Spleen (tissue), 13 donors: ENCODE data around the gene RBM14. TPM values are rescaled to one million over a fixed set of nuclear protein-coding genes. Genes with fewer than 3 reads are reported as not detected.
A peak's percentile ranks its signal among the peaks of the same experiment; 100 is the strongest.

Experiments used
- DNase-seq: peaks from one replicate; pipeline ENCODE4 v3.0.0-alpha.2; 2020
- H3K27ac ChIP-seq, 8 donors: fragments of 200-600 bp; sonication (generic) in 7 of 8; 1 replicate in 4 of 8; 2 replicates in 4 of 8; pipeline versions ENCODE4 v1.5.0 to v1.8.0; 2016 to 2021; ENCODE audit warnings: inconsistent platforms in 4 of 8, mild to moderate bottlenecking in 4 of 8, moderate library complexity in 1 of 8
- H3K27me3 ChIP-seq, 7 donors: fragments of 200-600 bp; sonication (generic) in 6 of 7; replicated peaks in 1 of 7; 1 replicate in 4 of 7; 2 replicates in 3 of 7; pipeline versions ENCODE4 v1.5.0 to v1.8.0; 2016 to 2021; ENCODE audit warnings: inconsistent platforms in 3 of 7, mild to moderate bottlenecking in 1 of 7
- H3K36me3 ChIP-seq, 6 donors: fragments of 200-600 bp; sonication (generic) in 5 of 6; 1 replicate in 4 of 6; 2 replicates in 2 of 6; pipeline versions ENCODE4 v1.5.0 to v1.8.0; 2016 to 2021; ENCODE audit warnings: inconsistent platforms in 2 of 6
- H3K4me1 ChIP-seq, 6 donors: fragments of 200-600 bp; sonication (generic) in 5 of 6; 1 replicate in 3 of 6; 2 replicates in 3 of 6; pipeline versions ENCODE4 v1.5.0 to v1.8.0; 2016 to 2021; ENCODE audit warnings: inconsistent platforms in 3 of 6
- H3K4me3 ChIP-seq, 8 donors: fragments of 200-600 bp; sonication (generic) in 7 of 8; 1 replicate in 4 of 8; 2 replicates in 4 of 8; pipeline versions ENCODE4 v1.5.0 to v1.8.0; 2016 to 2021; ENCODE audit warnings: inconsistent platforms in 4 of 8, mild to moderate bottlenecking in 4 of 8, moderate library complexity in 2 of 8
- H3K9me3 ChIP-seq, 8 donors: fragments of 200-600 bp; sonication (generic) in 7 of 8; 1 replicate in 4 of 8; 2 replicates in 4 of 8; pipeline versions ENCODE4 v1.5.0 to v1.8.0; 2016 to 2021; ENCODE audit warnings: inconsistent platforms in 4 of 8
- POLR2A ChIP-seq, 3 donors: fragments of 450-650 bp; IDR thresholded peaks; one replicate each; pipeline ENCODE4 v1.5.1; 2017; ENCODE audit warnings: antibody characterized with exemption in 3 of 3, mild to moderate bottlenecking in 1 of 3
- POLR2AphosphoS5 ChIP-seq, 3 donors: sonication (generic); formaldehyde crosslinking; IDR thresholded peaks; one replicate each; pipeline ENCODE4 v1.5.1; 2017; ENCODE audit warnings: antibody characterized with exemption in 3 of 3
- WGBS, 5 donors: extraction: QIAGEN DNeasy Blood & Tissue Kit in 3 of 5; methylation state at CpG; one replicate each; pipeline versions ENCODE4 v1.1.5 to v1.1.7; 2013 to 2018; 5-methylcytosine and 5-hydroxymethylcytosine counted together
- intact Hi-C: fragments of 100-400 bp; cut with DNase I; formaldehyde crosslinking; loops from one replicate; pipeline ENCODE4 v1.15.0; 2023; ENCODE audit warnings: low total_unique reads
- long read RNA-seq, 2 donors: transcript quantifications; one replicate each; lab custom pipeline, GENCODE V29; 2026
- polyA plus RNA-seq, 3 donors: library from polyadenylated mRNA; stranded (reverse); fragments of 200-250 nt; gene quantifications; one replicate each; pipeline ENCODE4 v1.2.1, GENCODE V29; 2013
- total RNA-seq, 7 donors: library from RNA; depleted of rRNA in 3 of 7; stranded (reverse); fragments of >200 nt in 3 of 7; fragmentation: NEBNext Ultra II Directional in 4 of 7; extraction: Animal tissue kit (Norgen Biotek cat#: 25700) in 4 of 7; gene quantifications; one replicate each; pipeline versions ENCODE4 v1.1.0 to v1.2.1, GENCODE V29; 2016 to 2021
- TF ChIP-seq, protein P1 (sequence below), 11 experiments: fragments of 200-600 bp in 7 of 11; fragments of 450-650 bp in 4 of 11; sonication (generic) in 4 of 11; IDR thresholded peaks in 8 of 11; conservative IDR thresholded peaks in 3 of 11; 1 replicate in 7 of 11; 2 replicates in 4 of 11; pipeline versions ENCODE4 v1.4.0 to v1.8.0; 2016 to 2021; ENCODE audit warnings: antibody characterized with exemption in 11 of 11, inconsistent platforms in 4 of 11, mild to moderate bottlenecking in 1 of 11
- donor health status: healthy with polysubstance abuse.
- donor health status: DM: no; HTN: no; CAD: no; lungs with moderate emphysema.
- donor health status: DM: no; HTN: no; CAD: no.
- donor health status: Bipolar disorder and iron deficiency.
- donor health status: healthy.
- donor health status: DM: no; HTN: no; CAD: no.
- donor health status: DM: yes; HTN: yes; CAD: no.

The RBM14 gene, protein sequence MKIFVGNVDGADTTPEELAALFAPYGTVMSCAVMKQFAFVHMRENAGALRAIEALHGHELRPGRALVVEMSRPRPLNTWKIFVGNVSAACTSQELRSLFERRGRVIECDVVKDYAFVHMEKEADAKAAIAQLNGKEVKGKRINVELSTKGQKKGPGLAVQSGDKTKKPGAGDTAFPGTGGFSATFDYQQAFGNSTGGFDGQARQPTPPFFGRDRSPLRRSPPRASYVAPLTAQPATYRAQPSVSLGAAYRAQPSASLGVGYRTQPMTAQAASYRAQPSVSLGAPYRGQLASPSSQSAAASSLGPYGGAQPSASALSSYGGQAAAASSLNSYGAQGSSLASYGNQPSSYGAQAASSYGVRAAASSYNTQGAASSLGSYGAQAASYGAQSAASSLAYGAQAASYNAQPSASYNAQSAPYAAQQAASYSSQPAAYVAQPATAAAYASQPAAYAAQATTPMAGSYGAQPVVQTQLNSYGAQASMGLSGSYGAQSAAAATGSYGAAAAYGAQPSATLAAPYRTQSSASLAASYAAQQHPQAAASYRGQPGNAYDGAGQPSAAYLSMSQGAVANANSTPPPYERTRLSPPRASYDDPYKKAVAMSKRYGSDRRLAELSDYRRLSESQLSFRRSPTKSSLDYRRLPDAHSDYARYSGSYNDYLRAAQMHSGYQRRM
- total RNA-seq (10 to 100 TPM; 45.2 to 96.6 (median 88.3) TPM), polyA plus RNA-seq (10 to 100 TPM; 37.7 to 67.4 (median 42.0) TPM)
- long read RNA-seq, donor 1, transcript RBM14-201 (3 exons, 2,828 nt) = major isoform, 5 of 24 reads
- long read RNA-seq, donor 1, partial matches to known transcripts = 19 of 24 reads
- long read RNA-seq, donor 1, other reads (novel, unspliced or antisense) = 0 of 24 reads
- long read RNA-seq, donor 2, transcript RBM14-201 (3 exons, 2,828 nt) = major isoform, 6 of 21 reads
- long read RNA-seq, donor 2, partial matches to known transcripts = 13 of 21 reads
- long read RNA-seq, donor 2, other reads (novel, unspliced or antisense) = 0 of 21 reads

DNA sequence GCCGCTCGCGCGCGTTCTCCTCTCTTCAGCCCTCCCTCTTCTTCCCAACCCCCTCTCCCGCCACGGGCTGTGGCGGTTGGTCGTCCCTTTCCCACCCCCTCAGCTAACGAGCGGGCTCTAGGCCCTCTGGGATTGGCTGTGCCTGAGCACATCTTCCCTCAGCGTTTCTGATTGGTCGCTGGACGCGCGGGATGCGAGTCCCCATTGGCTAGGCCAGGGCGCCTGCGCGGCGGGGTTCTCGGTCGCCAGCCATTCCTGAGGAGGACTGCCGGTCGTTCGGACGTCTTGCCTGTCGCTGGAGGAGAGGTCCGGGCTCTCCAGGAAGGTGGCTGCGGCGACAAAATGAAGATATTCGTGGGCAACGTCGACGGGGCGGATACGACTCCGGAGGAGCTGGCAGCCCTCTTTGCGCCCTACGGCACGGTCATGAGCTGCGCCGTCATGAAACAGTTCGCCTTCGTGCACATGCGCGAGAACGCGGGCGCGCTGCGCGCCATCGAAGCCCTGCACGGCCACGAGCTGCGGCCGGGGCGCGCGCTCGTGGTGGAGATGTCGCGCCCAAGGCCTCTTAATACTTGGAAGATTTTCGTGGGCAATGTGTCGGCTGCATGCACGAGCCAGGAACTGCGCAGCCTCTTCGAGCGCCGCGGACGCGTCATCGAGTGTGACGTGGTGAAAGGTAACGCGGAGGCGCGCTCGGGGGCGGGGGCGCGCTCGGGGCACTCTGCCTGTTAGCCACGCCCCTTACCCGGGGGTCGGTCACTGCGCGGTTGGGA, at the start of gene RBM14:
Gene RBM14, plus strand, starts transcription at position 252 of the 776 bp plus-strand sequence. Its CDS starts 91 bp downstream, at position 343.
- no peaks in the 10 kb centered on the region for H3K27me3 ChIP-seq
- H3K4me1 ChIP-seq = peaks cover 30 to 70% (median 59%) of the 10 kb centered on the region in 6 donors
- WGBS, 5 donors = 0 to 1% (median 0%) methylated on average over 25 to 90 of the region's 90 CpGs
- TF ChIP-seq POLR2AphosphoS5 (IDR thresholded peaks at IDR 0.05) (peak; percentile 100), POLR2A (IDR thresholded peaks at IDR 0.05) (peak; percentile 91 to 97 (median 97))
- TF ChIP-seq, protein P1, sequence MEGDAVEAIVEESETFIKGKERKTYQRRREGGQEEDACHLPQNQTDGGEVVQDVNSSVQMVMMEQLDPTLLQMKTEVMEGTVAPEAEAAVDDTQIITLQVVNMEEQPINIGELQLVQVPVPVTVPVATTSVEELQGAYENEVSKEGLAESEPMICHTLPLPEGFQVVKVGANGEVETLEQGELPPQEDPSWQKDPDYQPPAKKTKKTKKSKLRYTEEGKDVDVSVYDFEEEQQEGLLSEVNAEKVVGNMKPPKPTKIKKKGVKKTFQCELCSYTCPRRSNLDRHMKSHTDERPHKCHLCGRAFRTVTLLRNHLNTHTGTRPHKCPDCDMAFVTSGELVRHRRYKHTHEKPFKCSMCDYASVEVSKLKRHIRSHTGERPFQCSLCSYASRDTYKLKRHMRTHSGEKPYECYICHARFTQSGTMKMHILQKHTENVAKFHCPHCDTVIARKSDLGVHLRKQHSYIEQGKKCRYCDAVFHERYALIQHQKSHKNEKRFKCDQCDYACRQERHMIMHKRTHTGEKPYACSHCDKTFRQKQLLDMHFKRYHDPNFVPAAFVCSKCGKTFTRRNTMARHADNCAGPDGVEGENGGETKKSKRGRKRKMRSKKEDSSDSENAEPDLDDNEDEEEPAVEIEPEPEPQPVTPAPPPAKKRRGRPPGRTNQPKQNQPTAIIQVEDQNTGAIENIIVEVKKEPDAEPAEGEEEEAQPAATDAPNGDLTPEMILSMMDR (IDR thresholded peaks at IDR 0.05 in 8 of 11, conservative IDR thresholded peaks at IDR 0.05 in 3 of 11) = peak in 2 of 11 experiments; percentile 3 to 28
- no peaks in the 10 kb centered on the region for H3K9me3 ChIP-seq
- H3K4me3 ChIP-seq = peak within 1 kb of the TSS; percentile 73 to 99 (median 93)
- H3K27ac ChIP-seq = peak within 1 kb of the TSS; percentile 91 to 99 (median 96)
- peak; percentile 99 for DNase-seq
- H3K36me3 ChIP-seq = peaks cover 0 to 20% (median 2%) of the 10 kb centered on the region in 6 donors
- intact Hi-C loops = no loop called here

DNA sequence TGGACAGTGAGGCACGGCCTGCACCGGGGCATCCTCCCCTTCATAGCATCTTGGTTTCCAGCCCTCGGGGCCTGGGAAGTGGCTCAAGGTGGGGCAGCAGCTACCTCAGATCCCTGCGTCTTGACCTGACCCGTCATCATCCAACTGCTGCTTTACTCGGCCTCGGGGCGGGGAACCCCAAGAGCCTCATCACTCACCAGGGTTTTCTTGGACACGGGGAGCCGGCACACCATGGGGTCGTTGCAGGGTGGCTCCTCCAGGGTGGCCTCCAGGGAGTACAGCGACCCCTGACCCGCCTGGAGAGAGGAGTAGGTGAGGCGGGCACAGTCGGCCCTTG, 48.7 kb upstream of the RBM14 start:
- H3K4me1 ChIP-seq = peaks cover 0 to 23% (median 18%) of the 10 kb centered on the region in 6 donors
- intact Hi-C loops = no loop called here
- DNase-seq = no peak
- WGBS, 5 donors = 62 to 100% (median 69%) methylated on average over 1 to 15 of the region's 15 CpGs
- H3K4me3 ChIP-seq = peak overlapping the region; percentile 55 to 83 (median 72)
- peak overlapping the region in 2 of 8 donors; percentile 1 to 39 for H3K27ac ChIP-seq
- H3K36me3 ChIP-seq = peaks cover 0 to 20% (median 0%) of the 10 kb centered on the region in 6 donors
- no peaks in the 10 kb centered on the region for H3K9me3 ChIP-seq
- H3K27me3 ChIP-seq = peaks cover 0 to 23% (median 3%) of the 10 kb centered on the region in 7 donors
- TF ChIP-seq, protein P1 (IDR thresholded peaks at IDR 0.05 in 8 of 11, conservative IDR thresholded peaks at IDR 0.05 in 3 of 11) = no peak
- no peak for TF ChIP-seq POLR2A (IDR thresholded peaks at IDR 0.05)

DNA sequence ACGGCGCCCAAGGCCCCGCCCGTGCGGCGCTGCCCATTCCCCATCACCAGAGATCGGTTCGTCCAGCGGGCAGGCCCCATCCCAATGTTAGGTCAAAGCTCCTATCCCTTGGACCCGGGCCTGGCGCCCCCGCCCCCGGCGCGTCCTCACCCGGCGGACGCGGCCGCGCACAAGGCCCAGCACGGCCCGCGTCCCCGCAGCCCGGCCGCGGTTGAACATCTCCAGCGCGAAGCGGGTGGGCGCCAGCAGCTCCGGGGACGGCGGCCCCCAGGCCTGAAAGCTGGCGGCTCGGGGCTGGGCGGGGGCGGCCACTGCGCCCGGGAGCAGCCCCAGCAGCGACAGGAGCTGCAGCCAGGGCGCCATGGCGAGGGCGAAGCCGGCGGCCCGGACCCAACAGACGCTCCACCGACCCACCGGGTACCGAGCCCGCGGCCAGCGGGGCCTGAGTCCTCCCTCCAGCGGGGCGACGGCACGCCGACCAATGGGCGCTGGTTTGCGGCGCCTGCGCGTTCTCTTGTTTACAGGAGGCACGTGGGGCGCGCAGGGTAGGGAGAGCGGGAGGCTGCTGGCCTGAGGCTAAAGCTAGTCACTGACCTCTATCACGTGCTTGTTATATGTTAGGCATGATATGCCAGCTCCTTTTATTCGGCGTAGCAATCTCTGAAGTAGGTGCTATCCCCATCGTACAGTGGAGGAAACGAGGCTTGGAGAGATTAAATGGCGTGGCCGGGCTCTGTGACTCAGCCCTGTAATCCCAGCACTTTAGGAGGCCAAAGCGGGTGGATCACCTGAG, 48.1 kb upstream of the RBM14 start, which contains the start of gene CTSF:
Gene CTSF, minus strand, starts transcription at position 483 of the 793 bp plus-strand sequence. Its CDS starts 120 bp downstream, at position 363.
- intact Hi-C loops = no loop called here

More for the DNA sequence above, 48.1 kb upstream of the RBM14 start, which contains the start of gene CTSF:
- 5 to 32% (median 6%) methylated on average over 10 to 77 of the region's 77 CpGs for WGBS, 5 donors
- DNase-seq = peak; percentile 95
- Histone ChIP-seq H3K4me3 (peak within 1 kb of the TSS; percentile 55 to 83 (median 72)), H3K27me3 (peaks cover 0 to 23% (median 3%) of the 10 kb centered on the region in 7 donors), H3K27ac (peak within 1 kb of the TSS in 4 of 8 donors; percentile 1 to 65 (median 49)), H3K36me3 (peaks cover 0 to 20% (median 0%) of the 10 kb centered on the region in 6 donors), H3K4me1 (peaks cover 0 to 23% (median 18%) of the 10 kb centered on the region in 6 donors), H3K9me3 (no peaks in the 10 kb centered on the region)
- TF ChIP-seq POLR2AphosphoS5 (IDR thresholded peaks at IDR 0.05) (peak; percentile 74 to 87 (median 81)), POLR2A (IDR thresholded peaks at IDR 0.05) (no peak)
